SK-N-SH treated with all-trans-retinoic acid at 6 μM for 48 hours (cell line): ENCODE results near the gene OR6C1.
"Not testable (repeated sequence)": the region's sequence is repeated elsewhere in the genome, so short reads cannot be mapped to it uniquely, and the experiment has no call there.

Experiments
- ATAC-seq: fragments of 200-7000 bp; cut with Tn5 transposase; 3 replicates; pipeline ENCODE4 v1.9.1; 2020; ENCODE audit warnings: mild to moderate bottlenecking, moderate library complexity
- ARNTL ChIP-seq: fragments of 450-650 bp; formaldehyde crosslinking; IDR thresholded peaks from 2 replicates; pipeline ENCODE4 v1.5.0; 2020; ENCODE audit warnings: low read depth, mild to moderate bottlenecking, moderate library complexity, borderline replicate concordance
- BACH2 ChIP-seq: fragments of 250-450 bp; sonication (Bioruptor Pico); IDR thresholded peaks from 2 replicates; pipeline ENCODE4 v1.9.0; 2021; ENCODE audit warnings: mild to moderate bottlenecking, borderline replicate concordance
- CREB5 ChIP-seq: fragments of 250-450 bp; sonication (Bioruptor Pico); IDR thresholded peaks from 2 replicates; pipeline ENCODE4 v1.5.1; 2020; ENCODE audit warnings: low read depth, mild to moderate bottlenecking, moderate library complexity
- CSDC2 ChIP-seq: fragments of 250-450 bp; sonication (Bioruptor Pico); IDR thresholded peaks from 2 replicates; pipeline ENCODE4 v1.5.0; 2020; ENCODE audit warnings: mild to moderate bottlenecking, moderate library complexity
- CSRNP3 ChIP-seq: fragments of 250-450 bp; sonication (Bioruptor Pico); IDR thresholded peaks from 2 replicates; pipeline ENCODE4 v1.5.1; 2021; ENCODE audit warnings: mild to moderate bottlenecking, moderate library complexity
- ESRRG ChIP-seq: fragments of 250-450 bp; sonication (Bioruptor Pico); IDR thresholded peaks from 2 replicates; pipeline ENCODE4 v1.6.1; 2021; ENCODE audit warnings: mild to moderate bottlenecking
- ISL1 ChIP-seq: fragments of 250-450 bp; sonication (Bioruptor Pico); IDR thresholded peaks from 2 replicates; pipeline ENCODE4 v2.1.2; 2022; ENCODE audit warnings: mild to moderate bottlenecking, moderate library complexity
- OSR1 ChIP-seq: fragments of 250-450 bp; sonication (Bioruptor Pico); IDR thresholded peaks from 2 replicates; pipeline ENCODE4 v1.8.0; 2022; ENCODE audit warnings: moderate library complexity, mild to moderate bottlenecking, inconsistent platforms
- PATZ1 ChIP-seq: fragments of 250-450 bp; sonication (Bioruptor Pico); IDR thresholded peaks from 2 replicates; pipeline ENCODE4 v1.8.0; 2020; ENCODE audit warnings: mild to moderate bottlenecking, moderate library complexity, borderline replicate concordance
- POU6F1 ChIP-seq: fragments of 250-450 bp; sonication (Bioruptor Pico); IDR thresholded peaks from 2 replicates; pipeline ENCODE4 v1.8.0; 2021; ENCODE audit warnings: low read depth, mild to moderate bottlenecking, moderate library complexity, borderline replicate concordance
- PPARA ChIP-seq: fragments of 250-450 bp; sonication (Bioruptor Pico); IDR thresholded peaks from 2 replicates; pipeline ENCODE4 v1.5.0; 2020; ENCODE audit warnings: mild to moderate bottlenecking, borderline replicate concordance
- RARB ChIP-seq: fragments of 250-450 bp; sonication (Bioruptor Pico); IDR thresholded peaks from 2 replicates; pipeline ENCODE4 v1.8.0; 2021; ENCODE audit warnings: mild to moderate bottlenecking, moderate library complexity
- SNAI2 ChIP-seq: fragments of 250-450 bp; sonication (Bioruptor Pico); IDR thresholded peaks from 2 replicates; pipeline ENCODE4 v1.5.0; 2020; ENCODE audit warnings: mild to moderate bottlenecking, moderate library complexity
- TCF4 ChIP-seq: fragments of 250-450 bp; sonication (Bioruptor Pico); IDR thresholded peaks from 2 replicates; pipeline ENCODE4 v1.8.0; 2021; ENCODE audit warnings: mild to moderate bottlenecking, moderate library complexity, borderline replicate concordance
- TOX ChIP-seq: fragments of 250-450 bp; sonication (Bioruptor Pico); IDR thresholded peaks from 2 replicates; pipeline ENCODE4 v1.8.0; 2021; ENCODE audit warnings: mild to moderate bottlenecking, moderate library complexity, borderline replicate concordance
- TSHZ2 ChIP-seq: fragments of 250-450 bp; sonication (Bioruptor Pico); IDR thresholded peaks from 2 replicates; pipeline ENCODE4 v1.5.0; 2020; ENCODE audit warnings: mild to moderate bottlenecking, moderate library complexity
- ZFP3 ChIP-seq: fragments of 250-450 bp; sonication (Bioruptor Pico); IDR thresholded peaks from 2 replicates; pipeline ENCODE4 v1.5.0; 2020; ENCODE audit warnings: mild to moderate bottlenecking, moderate library complexity
- ZFP30 ChIP-seq: fragments of 450-650 bp; formaldehyde crosslinking; IDR thresholded peaks from 2 replicates; pipeline ENCODE4 v1.5.0; 2022; ENCODE audit warnings: mild to moderate bottlenecking, moderate library complexity
- ZNF565 ChIP-seq: fragments of 450-650 bp; formaldehyde crosslinking; conservative IDR thresholded peaks from 2 replicates; pipeline ENCODE4 v1.5.0; 2020; ENCODE audit warnings: low read depth, mild to moderate bottlenecking, moderate library complexity
- ZNF70 ChIP-seq: fragments of 450-650 bp; formaldehyde crosslinking; IDR thresholded peaks from 2 replicates; pipeline ENCODE4 v1.5.0; 2020; ENCODE audit warnings: mild to moderate bottlenecking, moderate library complexity
- ZNF8 ChIP-seq: fragments of 450-650 bp; formaldehyde crosslinking; IDR thresholded peaks from 2 replicates; pipeline ENCODE4 v1.5.0; 2020; ENCODE audit warnings: mild to moderate bottlenecking, moderate library complexity

OR6C1 gene

GRCh38 chr12:55330446-55330845, 16.3 kb downstream of the OR6C1 start, which contains the start of gene OR6C3:
Gene OR6C3 (plus strand): TSS chr12:55330746. CDS start chr12:55331701, 955 bp downstream.
- ATAC-seq, result no peak

GRCh38 chr12:55336002-55336401, 21.9 kb downstream of the OR6C1 start:
- TF ChIP-seq CREB5 (CRISPR knock-in tag), result no peak
- TF ChIP-seq RARB (CRISPR knock-in tag), result no peak
- no peak for TF ChIP-seq PATZ1
- no peak for ATAC-seq

More at GRCh38 chr12:55330446-55330845, 16.3 kb downstream of the OR6C1 start, which contains the start of gene OR6C3:
- TF ChIP-seq ZNF565 (CRISPR knock-in tag) (no peak), CSDC2 (no peak), RARB (CRISPR knock-in tag) (no peak), OSR1 (CRISPR knock-in tag) (no peak), ESRRG (CRISPR knock-in tag) (no peak), ZFP30 (CRISPR knock-in tag) (no peak), ZNF8 (no peak), ZNF70 (CRISPR knock-in tag) (no peak), TSHZ2 (CRISPR knock-in tag) (no peak), BACH2 (CRISPR knock-in tag) (no peak), ARNTL (CRISPR knock-in tag) (no peak), PPARA (CRISPR knock-in tag) (no peak), TCF4 (CRISPR knock-in tag) (no peak)

GRCh38 chr12:55355338-55355737, 41.2 kb downstream of the OR6C1 start:
- ATAC-seq, result not testable (repeated sequence)

GRCh38 chr12:55362675-55363074, 48.5 kb downstream of the OR6C1 start, which contains the start of gene OR6C75:
Gene OR6C75 (plus strand): TSS chr12:55362975. CDS start chr12:55365111, 2,136 bp downstream.
- TF ChIP-seq TCF4 (CRISPR knock-in tag), result no peak
- TF ChIP-seq ZNF8, result no peak
- no peak for TF ChIP-seq SNAI2
- TF ChIP-seq ARNTL (CRISPR knock-in tag), result no peak
- no peak for TF ChIP-seq BACH2 (CRISPR knock-in tag)
- no peak for TF ChIP-seq ISL1 (CRISPR knock-in tag)
- no peak for TF ChIP-seq TSHZ2 (CRISPR knock-in tag)
- TF ChIP-seq RARB (CRISPR knock-in tag), result no peak
- TF ChIP-seq CSRNP3 (CRISPR knock-in tag), result no peak
- TF ChIP-seq TOX (CRISPR knock-in tag), result no peak
- no peak for TF ChIP-seq ZNF70 (CRISPR knock-in tag)
- no peak for TF ChIP-seq ZFP3 (CRISPR knock-in tag)
- TF ChIP-seq CSDC2, result no peak
- no peak for TF ChIP-seq OSR1 (CRISPR knock-in tag)
- TF ChIP-seq POU6F1, result no peak

More at GRCh38 chr12:55362675-55363074, 48.5 kb downstream of the OR6C1 start, which contains the start of gene OR6C75:
- ATAC-seq, result no peak
